Activated CD8-positive, alpha-beta memory T cell treated with anti-CD3 and anti-CD28 coated beads, Interleukin-2, amount 50 U/mL, for 24 hours (primary cell): Measurements from ENCODE around the gene UXS1.

ENCODE experiments used
- DNase-seq: peaks from one replicate; pipeline ENCODE4 v3.0.0-alpha.2; 2020; ENCODE audit errors: extremely low read depth

UXS1 gene

DNA sequence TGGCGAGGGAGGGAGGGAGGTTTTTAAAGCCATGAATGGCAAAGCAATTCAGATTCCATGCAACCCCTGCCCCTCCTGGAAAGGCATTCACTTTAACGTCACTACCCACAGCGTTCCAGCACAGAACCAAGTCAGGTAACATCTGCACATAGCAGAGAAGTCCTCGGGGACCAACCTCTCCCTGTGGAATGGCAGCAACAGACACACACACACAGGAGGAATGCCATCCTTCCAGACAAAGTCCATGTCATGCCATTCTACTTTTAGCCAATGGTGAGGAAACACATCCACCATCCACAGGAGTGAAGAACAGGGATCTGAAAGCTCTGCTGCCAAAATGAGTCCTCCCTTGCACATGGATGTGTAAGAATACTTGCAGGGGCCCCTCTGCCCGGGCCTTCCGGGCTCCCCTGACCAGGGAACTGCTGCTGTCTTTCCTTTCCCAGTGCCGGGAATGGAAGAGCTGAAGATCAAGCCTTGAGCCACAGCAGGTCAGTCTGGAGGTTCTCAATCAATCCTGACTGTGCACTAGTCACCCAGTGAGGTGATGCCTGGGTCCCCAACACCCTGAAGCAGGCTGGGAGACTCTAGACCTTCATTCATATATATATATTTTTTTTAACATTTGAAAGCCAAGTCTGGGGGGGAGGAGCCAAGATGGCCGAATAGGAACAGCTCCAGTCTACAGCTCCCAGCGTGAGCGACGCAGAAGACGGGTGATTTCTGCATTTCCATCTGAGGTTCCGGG is 63.7 kb downstream of the UXS1 start:
- DNase-seq: no peak

DNA sequence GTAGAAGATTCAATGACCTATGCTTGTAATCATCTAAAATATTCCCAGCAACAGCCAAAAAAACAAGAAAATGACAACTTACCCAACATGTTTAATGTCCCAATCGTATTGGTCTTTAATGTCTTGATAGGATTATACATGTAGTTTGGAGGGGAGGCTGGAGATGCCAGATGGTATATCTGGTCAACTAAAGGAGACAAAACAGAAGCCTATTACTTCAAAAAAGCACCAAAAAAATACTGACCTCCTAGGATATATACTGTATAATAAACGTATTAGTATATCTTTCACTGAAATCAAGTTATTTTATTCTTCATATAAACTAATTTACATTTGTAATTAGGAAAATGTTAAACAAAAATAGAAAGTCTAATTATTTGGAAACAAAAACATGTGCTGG is 64.5 kb downstream of the UXS1 start:
- DNase-seq: no peak

DNA sequence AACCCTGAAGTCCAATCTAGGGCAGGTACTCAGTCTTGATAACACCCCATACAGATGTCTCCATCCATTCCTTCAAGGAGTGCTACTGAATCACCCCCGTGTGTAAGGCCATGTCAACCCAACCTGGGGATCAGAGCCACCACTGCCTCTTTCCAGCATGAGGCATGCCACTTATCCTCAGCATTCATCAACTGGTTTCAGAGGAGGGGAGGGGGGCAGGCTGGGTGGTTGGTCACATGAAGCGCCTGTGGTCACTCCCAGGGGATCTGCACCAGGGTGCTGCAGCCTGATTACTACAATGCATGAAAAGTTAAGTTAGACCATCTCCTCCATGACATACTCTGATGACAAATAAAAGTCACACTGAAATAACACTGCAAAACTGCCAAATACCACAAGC is 65.0 kb downstream of the UXS1 start:
- no peak for DNase-seq

DNA sequence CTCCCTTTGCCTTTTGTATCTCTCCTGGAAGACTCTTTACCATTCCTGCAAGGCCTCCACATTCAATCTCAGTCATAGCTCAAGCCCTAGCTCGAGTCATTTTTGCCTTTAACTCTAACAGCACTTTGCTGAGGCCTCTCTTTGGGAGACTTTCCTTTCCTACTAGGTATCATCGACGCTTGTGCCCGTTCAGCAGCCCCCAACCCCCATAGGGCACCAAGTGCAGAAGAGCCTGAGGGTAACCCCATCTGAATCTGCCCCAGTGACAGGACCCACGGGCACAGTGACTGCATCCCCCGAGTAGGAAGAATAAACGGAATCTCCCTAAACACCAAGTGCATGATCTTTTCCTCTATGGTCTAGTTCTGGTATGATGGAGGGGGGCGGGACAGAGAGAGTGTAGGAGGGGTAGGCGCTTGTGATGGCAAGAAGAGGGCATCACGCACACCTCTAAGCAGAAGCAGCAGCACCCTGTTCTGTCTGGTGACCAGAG is 66.3 kb downstream of the UXS1 start:
- DNase-seq: no peak

DNA sequence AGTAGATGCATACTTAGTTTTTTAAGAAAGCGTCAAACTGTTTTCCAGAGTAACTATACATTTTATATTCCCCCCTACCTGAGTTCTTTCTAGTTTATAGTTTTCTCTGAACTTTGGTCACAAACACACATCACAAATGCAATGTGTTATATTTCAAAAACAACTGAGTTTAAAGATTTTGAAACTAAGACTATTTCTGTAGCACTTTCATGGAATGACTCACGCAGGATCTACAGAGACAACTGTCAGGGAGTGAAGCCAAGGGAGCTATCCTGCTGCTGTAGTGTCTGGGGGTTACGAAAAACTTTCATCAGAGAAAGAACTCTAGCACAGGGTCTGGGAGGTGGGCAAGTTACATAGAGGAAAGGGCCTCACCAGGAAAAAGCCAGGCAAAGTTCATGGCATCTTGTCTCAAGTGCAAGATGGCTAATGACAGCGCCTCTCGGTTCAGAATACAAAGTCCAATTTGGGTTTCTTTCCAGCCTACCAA is 66.8 kb downstream of the UXS1 start:
- DNase-seq: no peak

DNA sequence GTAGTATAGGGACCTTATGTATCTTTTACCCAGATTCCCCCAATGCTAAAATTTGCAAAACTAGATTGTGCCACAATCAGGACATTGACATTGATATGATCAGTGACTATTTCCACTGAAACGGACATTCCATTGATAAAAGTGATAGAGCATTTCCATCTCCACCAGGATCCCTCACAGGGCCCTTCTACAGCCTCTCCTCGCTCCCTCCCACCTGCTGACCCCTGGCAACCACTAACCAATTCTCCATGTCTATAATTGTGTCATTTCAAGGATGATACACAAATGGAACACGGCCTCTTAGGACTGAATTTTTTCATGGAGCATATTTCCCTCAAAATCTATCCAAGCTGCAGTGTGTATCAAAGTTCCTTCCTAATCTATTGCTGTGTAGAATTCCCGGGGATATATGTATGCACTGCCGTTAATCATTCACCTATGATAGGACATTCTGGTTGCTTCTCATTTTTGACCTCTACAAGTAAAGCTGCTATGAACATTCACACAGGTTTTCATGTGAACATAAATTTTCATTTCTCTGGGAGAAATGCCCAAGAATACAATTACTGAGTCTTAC is 67.3 kb downstream of the UXS1 start:
- DNase-seq: no peak

DNA sequence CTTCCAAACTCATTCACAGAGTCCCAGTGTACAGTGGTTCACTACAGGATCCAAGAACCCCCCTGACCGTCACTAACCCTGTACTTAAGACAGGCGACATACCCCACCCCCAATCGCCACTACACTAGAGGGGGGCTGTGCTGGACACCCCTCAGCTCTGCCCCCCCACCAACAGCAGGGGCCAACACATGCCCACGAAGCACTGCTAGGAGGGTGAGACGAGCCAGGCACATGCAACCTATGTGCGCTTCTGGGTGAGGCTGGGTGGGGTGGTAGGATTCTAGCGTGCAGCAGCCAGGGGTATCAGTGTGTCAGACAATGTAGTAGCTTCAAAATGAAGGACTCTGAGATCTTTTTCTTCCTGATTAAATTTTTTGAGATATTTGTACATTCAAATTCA is 67.8 kb downstream of the UXS1 start:
- no peak for DNase-seq

DNA sequence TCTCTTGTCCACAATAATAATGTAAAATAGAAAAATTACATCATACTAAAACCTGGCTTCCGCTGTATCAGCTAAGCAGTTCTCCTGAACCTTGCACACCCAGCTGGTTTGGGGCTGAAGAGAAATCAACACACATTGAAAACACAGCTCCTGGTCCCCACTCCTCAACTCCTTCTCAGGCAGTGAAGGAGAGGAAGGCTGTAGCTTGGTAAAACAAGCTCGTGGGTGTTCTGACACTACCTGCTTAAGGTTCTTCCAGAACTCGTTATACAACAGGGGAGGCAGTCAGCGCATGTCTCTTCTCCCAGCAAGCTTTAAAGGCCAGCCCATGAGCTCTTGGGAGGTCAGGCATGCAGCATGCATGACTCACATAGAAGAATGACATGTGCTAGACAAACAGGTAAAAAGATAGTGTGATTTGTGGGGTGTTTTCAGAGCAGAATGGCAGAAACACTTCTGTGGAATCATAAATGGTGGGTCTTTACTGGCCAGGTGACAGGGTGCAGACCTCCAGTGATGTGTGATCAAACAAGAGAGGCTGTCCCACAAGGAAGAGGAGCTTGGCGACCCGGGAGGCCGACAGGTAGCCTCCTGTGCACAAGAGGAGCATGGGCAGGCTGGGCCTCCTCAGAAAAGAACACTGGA is 69.1 kb downstream of the UXS1 start:
- DNase-seq: no peak

DNA sequence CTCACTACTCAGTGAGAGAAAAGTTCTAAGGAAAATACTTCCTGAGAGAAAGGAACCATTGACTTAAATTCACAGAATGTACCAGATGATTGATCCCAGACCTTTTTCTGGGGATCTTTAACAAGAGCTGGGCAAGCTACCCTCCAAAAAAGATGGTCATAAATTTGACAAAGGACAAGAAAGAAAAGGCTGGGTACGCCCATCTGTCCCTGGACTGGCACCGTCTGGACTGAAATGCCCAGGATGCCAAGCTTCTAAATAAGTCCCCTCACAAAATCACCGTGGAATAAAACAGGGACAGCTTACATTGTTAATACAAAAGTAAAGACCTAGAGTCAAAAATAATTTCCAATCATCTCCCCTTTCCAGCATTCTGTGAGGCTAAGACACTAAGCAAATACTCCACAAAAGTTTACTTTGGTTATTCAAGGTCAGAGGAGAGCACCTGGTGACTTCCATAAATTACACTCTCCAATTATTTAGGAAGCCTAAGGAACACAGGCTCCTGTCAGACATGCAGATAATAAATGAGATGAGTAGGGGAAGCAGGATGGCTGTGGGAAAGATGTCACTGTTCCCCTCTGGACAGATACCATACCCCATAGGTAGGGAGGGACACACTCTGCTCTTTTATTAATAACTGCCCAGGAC is 69.9 kb downstream of the UXS1 start:
- no peak for DNase-seq

DNA sequence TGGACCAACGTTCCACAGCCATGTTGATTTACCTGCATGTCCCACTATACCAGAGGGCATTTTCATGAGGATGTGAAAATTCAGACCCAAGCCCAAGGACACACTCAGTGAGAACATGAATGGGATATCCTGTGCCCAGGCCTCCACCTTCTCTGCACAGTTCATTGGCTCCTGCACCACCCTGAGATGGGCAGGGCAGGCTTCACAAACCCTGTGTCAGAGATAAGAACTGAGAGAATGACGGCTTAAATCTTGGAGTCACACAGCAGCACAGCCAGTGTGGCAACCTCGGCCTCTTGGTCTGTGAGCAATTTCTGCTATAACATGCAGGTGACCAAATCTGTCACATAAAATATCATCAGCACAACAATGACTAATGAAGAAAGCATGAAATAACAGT is 71.9 kb downstream of the UXS1 start:
- no peak for DNase-seq

DNA sequence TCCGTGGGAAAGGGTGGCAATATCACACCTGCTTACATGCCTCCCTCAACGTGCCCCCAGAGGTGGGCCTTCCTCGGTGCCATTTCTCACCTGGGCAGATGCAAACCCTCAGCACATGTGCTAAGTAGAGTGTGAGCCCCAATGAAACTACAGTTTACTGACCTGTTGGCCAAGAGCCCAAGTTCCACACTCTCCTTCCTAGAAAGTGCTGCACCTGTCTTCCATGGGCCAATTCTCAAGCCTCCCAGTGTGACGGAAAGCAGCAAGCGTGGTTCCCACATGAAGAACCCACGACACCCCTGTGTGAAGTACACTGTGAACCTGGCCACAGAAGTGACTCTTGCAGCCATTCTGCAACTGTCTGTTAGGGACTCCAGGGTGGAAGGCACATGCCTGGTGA is 73.7 kb downstream of the UXS1 start:
- no peak for DNase-seq

DNA sequence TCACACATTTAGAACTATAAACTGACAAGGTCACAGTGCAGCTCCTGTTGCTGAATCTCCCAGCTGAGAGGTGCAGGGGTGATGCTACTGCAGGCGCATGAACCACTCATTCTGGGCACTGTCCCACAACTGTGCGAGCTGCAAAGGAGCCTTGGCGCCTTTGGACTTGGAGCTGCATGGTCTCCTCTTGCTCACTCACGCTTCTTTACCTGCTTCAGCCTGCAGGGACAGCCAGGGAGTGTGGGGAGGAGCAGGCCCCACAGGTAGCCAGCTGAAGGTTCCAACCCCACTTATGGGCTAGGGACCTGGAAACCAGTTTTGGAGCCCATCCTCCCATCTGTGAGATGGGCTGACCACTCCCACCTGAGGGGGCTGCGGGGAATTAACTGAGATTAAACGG is 75.0 kb downstream of the UXS1 start:
- DNase-seq: no peak

DNA sequence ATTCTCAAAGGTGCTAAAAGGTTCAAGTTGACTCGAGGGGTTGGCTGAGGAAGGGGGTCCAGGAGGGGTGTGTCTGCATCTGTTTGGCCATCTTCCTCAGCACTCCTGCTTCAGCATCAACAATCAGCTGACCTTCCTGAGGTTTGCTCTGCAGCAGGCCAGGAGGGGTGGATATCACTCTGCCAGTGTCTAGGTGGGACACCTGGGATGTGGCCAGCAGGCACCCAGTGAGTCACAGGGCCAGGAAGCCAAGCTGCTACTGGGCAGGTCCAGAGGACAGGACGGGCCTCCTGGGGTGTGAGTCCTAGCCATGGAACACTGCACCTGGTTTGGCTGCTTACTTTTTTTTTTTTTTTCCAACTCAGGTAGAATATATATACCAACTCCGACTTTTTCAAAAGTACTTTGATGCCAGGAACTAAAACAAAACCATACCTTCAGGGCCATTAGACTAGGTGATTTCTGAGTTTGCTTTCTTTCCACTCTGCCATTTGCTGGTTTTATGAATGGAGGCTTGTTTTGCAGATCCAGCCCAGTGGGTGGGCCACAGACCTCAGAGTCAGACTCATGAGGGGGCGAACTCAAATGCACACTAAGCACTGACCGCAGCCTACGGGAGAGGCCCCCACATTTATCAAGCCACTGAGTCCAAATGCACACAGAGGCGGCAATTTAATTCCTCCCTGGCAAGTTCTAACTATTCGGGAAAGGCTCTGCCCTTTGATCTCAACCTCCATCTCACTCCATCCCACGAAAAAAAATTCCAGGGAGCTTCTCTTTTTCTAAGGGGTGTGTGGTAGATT is 76.0 kb downstream of the UXS1 start:
- no peak for DNase-seq

DNA sequence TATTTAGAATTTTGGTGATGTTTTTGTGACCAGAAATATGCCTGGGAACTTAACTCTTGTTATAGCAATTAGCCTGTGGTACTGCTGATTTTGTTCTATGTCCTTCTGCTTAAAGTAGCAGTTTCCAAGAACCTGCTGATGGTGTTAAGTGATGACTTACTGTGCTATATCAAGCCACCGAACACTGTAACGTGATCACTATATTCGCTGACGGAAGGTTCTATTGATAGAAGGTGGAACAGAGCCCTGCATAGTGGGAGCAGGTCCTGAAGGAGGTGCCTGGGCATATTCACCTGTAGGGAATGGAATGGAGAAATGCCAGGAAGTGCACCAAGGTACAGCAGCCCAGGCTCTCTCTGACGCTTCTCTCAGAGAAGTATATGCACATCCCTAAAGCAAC is 76.8 kb downstream of the UXS1 start:
- DNase-seq: no peak

DNA sequence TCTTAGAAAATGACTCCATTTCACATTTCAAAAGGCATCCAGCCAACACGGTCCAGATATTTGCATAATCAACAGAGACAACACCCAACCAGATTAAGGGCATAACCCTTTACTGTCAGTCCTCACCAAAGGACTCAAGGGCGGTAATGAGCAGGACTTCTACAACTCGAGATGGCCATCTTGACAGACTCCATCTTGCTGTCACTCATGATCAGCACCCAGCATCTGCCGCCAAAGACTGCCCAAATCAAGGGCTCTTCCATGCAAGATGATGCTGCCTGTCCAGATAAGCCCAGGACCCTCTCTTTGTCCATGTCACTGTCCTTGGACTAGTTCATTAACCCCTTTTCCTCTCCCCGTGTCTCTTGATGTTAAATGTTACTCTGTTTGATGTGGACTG is 77.9 kb downstream of the UXS1 start:
- no peak for DNase-seq

DNA sequence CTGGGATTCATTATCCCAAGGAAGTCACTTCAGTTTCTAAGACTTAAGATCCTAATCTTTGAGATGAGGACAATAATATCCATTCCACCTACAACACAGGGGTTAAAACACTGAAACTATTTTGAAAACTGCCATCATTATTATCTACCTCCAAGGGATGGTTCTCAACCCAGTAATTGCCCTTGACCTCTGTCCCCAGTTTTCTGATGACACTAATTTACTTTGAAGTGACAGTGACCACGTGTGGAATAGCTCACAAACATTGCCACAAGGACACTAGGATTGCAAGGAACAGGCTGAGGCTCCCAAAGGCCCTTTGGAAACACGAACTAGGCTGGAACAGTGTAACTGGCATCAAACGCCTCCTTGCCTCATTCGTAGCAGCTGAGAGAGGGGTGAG is 78.4 kb downstream of the UXS1 start:
- no peak for DNase-seq

DNA sequence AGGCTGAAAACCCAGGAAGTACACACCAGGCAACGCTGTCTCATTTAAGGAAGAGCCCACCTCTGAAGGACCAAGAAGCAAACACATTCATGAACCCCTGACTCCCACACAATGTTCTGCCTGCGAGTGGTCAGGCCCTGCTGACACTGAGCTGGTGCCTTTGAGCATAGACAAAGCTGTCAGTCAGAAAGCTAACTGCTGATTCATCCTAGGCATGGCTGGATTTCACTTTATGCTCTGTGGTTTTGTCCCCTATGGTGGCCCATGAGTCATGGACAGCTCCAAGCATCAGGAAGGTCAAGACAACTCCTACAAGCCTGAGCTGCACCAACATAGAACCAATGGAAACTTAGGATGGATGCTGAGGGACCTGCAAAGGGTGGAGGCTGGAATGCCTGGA is 78.9 kb downstream of the UXS1 start:
- DNase-seq: no peak

DNA sequence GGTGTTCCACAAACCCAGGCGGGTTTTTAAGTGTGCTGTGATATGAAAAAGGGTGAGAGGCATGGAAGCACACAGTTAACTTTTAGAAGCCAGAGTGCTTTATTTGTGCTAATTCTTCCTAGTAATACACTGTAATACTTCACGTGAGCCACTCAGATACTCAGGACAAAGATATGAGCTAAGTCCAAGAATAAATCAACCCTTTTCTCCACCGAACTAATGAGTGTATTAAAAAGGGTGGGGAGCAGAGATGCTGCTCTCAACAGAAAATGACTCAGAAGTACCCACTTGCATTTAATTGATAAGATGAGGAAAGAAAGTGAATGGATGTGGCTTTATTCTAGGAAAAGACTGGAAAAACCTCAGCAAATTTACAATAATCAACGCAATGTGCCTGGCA is 79.9 kb downstream of the UXS1 start:
- no peak for DNase-seq

DNA sequence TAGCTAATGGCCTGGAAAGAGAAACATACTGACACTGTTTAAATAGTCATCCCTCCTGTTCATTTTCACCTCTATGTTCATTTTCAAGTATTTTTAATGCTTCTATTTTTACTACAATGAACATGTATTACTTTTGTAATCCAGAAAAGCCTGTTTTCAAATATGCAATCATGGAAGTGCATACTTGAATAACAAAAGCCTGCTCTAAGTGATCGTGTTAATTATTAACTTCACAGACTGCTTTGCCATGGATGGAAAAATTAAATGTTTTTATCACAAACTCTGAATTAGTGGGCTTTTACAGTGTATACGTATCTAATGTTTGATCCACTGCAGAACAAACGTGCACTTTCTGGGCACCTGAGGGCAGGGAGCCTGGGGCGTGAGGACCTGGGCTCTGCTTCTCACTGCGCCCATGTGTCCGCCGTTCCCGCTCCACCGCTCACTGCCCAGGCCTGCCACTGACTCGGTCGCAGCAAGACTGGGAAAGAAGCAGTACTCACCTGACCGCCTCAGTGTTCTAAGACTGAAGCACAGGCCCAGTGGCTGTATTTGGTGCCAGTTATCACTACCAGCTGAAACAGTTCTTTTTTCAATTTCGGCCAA is 80.6 kb downstream of the UXS1 start:
- no peak for DNase-seq

DNA sequence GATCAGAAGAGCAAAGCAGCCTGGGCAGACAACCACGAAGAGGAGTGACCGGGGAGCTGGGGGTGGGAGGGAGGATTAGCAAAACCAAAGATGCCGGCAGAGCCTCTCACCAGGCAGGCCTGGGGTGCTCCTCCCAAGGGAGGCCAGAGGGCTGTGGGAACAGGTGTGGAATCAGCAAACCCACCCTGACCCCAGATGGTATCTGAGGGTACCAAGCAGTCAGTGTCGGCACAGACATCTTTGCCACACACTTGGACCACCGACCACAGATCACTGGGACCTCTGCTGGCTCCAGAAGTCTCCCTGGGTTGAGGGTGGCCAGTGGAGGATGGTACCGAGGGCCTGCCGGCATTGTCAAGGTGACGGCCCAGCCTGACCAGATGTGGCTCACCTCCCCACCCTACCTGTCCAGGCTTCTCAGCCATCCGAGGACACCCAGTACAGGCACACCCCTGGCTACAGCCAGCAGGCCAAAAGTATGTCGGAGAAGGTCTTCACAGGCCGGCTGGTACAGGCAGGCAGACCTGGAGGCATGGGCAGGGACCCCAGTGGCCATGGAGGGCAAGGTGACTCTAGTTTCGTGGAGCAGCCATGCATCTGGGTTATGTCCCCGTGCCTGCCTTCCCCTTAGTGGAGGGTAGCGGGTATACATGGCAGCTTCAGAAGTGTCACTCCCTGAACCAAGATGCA is 82.1 kb downstream of the UXS1 start:
- no peak for DNase-seq
